NCI-H2196 (cell line): Measurements from ENCODE around the gene PROM1.
A peak's percentile ranks its signal among the peaks of the same experiment; 100 is the strongest.

ENCODE experiments used
- DNase-seq: peaks from one replicate; lab custom pipeline; 2025; ENCODE audit not compliant: unreplicated experiment; lab: John Stamatoyannopoulos, UW

Gene PROM1

DNA sequence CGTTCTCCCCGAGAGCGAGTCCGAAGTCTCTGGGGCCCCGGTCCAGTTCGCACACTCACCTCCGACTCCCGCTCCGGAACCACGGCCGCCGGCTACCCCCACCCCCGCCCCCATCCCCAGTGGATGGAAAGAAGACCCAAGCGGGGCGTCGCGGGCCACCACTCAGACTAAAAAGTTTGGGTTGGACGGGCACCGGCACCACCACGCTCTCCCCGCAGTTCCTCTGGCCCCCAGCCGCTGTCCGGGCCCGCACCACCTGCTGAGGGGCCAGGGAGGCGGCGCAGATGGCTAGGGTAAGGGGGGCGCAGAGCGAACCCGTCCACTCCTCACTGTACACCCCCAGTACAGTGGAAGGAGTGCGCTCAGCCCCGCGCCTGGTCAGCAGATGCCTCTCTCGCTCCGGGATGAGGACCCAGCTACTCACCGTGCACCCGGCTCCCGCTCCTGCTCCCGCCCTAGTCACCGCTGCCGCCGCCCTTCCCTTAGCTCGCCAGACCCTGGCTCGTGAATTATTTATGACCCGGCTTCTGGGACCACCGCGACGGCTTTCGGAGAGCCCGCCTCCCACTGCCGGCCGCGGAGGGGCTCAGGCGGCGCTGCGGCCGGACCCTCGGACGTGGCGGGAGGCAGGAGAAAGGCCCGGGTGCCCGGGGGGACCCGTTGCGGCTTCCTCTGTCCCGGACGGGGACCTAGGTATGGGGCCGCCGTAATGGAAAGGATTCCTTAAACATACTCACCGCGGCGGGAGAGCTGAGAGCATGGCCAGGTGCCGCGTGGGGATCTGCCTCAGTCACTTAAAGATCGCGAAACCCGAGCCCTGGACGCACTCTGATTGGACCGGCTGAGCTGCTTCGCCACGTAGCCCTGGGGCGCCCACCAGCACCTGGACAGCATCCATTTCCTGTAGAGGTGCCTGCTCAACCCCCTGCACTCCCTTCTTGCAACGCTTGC is at the start of gene PROM1:
Gene PROM1 (minus strand): TSS at position 783 of the 951 bp plus-strand sequence. CDS start 8,117 bp downstream, outside the sequence.
- peak; percentile 27 for DNase-seq

DNA sequence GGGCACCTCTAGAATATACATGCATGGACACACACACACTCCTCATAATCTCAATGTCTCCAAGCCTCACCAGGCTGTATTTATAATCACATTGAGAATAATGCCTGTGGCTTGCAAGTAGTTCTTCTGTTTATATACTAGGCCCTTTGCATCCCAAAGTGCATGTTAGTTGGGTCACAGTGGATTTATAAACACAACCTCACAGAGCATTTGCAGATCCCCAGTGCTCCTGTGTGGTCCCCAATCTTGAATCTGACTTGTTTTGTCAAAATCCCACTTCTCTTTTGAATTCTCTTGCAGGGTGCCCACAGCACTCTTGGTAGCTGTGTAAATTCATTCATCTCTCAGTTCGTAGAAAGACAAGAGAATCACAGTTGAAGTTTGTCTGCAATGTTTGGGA is 49.6 kb upstream of the PROM1 start:
- DNase-seq, result no peak

DNA sequence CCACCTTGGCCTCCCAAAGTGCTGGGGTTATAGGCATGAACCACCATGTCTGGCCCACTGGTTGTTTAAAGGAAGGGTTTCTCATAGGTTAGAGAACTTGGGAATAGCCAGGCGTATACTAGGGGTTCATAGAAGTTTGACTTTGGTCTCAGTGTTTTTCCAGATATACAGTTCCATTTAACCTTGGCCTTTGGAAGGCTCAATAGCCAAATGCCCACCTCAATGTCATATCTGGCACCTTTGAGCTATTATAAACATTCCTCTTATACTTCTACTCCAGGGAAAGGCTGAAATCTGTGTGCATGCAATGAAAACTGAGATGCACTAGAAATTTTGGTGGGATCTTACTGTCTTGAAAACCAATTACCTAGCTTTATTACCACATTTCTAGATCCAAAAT is 47.5 kb upstream of the PROM1 start:
- no peak for DNase-seq

DNA sequence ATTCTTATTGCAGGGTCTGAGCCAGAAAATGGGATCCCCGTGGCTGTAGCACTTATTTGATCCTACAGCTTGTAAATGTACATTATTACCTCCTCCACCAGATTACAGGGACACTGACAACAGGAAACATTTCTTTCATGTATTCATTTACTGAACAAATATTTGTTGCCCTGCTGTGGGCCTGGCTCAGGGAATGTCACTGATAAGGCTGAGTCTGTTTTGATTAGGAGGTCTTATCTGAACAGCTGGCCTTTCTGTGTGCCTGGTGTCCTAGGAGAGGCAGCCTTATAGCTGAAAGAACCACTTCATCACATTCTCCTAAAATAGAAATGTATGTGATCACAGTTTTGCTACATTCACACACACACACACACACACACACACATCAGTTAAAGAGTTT is 45.5 kb upstream of the PROM1 start:
- DNase-seq, result peak; percentile 33

DNA sequence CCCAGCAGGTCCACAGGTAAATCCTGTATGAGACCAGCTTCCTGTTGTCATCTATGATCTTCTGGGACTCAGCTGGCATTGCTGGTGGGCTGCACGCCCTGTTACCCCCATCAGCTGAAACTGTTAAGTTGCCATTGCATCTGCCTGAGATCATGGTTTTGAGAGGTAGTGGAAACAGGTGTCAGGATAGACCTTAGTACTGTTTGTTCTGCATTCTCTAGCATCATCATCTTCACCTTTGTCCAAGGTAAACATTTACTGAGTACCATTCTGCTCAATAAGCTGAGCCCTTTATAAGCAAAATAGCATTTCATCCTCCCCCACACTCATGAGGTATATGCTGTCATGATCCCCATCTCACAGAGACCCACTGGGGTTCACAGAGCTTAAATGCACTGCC is 42.9 kb upstream of the PROM1 start:
- DNase-seq, result no peak

- no peak for DNase-seq
These were observed 42.0 kb upstream of the PROM1 start for GRCh38 chr4:16125571-16126445.

DNA sequence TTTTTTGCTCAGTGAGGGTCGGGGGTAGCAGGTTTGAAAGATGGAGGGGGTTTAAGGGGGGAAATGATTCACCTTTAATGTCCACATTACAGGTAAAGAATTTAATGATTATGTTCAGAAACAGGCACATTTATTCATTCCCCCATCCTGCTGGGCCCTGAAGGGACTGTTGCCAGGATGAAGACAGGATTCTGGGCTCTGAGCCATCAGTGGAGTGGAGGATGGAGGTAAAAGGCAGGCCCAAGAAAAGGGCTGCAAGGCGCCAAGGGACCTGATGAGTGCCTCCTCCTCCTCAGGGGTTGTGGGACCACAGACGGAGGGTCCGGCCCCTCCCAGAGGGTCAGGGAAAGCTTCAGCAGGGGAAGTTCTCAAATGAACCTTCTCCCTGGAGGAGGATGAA is 40.4 kb upstream of the PROM1 start:
- DNase-seq, result peak; percentile 55

DNA sequence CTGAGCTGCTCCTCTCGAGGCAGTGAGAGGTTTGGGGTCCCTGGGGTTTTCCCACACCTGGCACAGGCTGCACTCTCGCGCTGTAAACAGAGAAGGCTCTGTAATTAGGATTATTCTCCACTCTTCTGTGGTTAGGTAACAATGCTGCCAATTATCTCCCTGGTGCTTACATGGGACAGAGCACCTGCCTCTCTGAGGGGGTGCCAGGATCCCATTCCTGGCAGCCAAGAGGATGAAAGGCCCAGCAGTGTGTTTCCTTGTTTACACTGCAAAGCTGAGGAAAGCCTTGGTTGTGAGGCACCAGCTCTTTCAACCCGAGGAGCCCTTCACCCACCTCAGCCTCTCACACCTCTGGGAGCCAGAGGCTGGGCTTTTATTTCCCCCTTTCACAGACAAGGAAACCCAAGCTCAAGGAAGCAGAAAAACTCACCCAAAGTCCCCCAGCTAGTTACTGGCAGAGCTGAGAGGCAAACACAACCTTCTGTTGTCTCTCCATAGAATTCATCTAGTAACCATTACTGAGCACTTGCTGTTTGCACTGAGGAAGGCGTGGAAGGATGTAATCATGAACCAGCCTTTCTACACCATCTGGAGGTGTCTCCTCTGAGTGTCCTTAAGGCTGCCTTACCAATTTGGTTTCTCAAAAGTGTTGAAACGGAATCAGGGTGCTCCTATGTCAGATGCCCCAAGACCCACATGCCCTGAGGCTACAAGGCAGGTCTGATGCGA is 39.7 kb upstream of the PROM1 start:
- DNase-seq, result peak; percentile 92

DNA sequence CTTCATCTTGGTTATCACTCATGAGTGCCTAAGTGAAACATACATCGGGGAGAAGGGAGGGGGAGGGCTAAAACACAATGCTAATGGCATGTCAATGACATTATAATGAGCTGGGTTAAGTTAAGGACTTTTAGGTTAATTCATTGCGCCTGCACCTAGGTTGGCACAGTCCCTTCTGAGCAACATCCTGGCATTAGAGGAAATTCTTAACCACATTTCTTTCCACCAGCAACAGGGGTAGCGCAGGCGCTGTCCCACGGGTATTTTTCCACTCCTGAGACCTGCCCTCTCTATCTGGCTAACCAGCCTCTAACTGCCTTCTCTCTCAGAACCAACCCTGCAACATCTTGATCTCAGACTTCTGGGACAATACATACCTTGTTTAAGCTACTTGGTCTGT is 39.0 kb upstream of the PROM1 start:
- no peak for DNase-seq

DNA sequence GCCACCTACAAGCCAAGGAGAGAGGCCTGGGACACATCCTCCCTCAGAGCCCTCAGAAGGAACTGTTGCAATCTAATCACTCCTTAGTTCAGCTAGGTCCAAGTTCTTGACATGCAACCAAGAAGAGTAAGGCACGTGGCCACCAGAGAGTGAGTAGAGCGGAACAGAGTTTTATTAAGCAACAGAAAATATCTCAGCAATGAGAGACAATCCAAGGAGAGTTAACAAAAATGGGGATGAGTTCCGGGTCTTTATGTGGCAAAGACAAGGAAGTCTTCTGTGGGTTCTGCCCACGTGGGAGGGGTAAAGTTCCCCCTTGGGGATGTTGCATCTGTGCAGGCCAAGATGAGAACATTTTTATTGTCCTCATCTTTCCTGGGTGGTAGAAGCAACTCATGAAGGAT is 38.5 kb upstream of the PROM1 start:
- no peak for DNase-seq

DNA sequence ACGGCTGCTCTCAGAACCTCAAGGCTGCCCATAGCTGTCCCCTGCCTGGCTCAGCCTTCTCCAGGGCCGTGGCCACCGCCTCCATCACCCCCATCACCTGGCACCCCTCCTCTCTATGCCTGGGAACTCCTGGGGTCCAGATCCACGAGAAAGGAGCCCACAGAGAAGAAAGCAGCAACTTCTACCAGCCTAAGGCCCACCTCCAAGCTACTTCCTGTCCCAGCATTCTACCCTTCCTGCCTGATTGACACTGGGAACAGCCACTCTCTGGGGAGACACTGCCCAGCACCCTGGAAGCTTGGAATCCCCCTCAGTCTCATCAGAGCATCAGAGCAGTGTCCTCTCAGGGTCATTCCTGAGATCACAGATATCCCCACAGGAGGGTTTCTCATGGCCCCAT is 36.9 kb upstream of the PROM1 start:
- no peak for DNase-seq

DNA sequence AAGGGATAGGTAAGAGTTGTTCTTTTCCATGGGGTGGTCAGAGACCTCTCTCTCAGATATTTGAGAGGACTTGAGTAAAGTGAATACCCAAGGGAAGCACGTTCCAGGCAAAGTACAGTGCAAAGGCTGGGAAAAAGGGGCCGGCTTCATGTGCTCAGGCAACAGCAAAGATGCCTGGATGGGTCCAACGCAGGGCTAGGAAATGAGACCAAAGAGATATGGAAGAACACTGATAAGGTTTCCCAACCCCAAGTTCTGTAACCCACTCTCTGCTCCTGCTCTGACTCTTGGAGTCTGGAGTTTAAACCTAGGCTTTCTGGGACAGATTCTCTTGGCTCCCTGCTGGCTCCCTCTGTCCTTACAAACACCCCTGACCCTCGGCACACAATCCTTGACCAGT is 36.2 kb upstream of the PROM1 start:
- DNase-seq, result no peak

DNA sequence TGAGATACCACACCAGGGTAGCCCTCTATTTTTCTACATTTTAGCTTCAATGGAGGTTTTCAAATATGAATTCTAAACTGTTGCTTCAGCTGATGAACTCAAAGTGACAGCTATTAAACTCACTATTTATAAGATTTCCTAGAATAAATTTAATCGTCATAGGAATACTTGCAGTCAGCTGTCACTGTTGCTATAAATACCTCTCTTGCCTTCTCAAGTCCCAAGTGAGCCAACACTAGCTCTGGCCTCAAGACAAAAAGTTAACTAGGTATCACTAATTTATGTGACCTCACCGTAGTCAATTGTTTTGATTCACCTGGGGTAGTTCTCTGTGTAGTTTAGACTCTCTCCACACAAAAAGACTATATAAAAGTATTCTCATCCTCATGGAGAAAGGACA is 34.3 kb upstream of the PROM1 start:
- no peak for DNase-seq

DNA sequence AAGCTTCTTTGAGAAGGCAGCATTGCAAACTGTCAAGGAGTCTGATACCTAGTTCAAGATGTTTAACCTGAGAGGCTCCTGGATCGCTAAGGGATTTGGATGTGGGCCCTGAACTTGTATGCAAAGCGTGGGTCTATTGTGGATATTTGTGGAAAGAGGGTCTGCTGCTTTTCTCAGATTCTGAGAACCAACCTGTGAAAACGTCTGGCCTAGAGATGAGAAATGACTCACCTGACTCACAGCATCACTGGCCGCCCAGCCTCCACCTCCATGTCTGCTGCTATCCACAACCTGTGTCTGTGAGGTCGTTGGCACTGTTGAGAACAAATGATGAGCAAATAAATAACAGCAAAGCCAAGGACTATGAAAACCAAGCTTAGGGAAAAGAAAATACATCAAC is 33.3 kb upstream of the PROM1 start:
- no peak for DNase-seq

DNA sequence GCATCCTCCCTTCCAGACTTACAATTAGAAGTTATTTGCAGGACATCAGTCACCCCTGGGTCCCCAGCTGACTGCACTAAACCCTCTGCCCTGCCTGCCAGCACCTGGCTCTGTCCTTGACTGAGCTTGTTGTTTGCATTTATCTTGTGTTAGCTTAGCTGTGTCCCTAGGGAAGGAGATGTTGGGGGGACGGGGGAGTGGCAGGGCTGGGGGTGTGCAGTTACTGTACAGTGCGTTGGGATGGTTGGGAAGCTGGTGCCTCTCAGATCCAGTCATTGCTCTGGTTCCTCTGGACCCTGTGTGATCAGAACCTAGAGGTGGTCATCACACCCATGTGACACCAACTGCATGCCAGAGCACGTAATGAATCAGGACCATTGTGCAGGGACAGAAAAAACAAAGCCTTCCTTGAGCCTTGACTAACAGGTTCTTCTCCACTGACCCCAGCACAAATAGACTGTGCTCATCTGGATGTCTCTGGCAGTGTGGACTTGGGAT is 32.7 kb upstream of the PROM1 start:
- DNase-seq, result no peak

DNA sequence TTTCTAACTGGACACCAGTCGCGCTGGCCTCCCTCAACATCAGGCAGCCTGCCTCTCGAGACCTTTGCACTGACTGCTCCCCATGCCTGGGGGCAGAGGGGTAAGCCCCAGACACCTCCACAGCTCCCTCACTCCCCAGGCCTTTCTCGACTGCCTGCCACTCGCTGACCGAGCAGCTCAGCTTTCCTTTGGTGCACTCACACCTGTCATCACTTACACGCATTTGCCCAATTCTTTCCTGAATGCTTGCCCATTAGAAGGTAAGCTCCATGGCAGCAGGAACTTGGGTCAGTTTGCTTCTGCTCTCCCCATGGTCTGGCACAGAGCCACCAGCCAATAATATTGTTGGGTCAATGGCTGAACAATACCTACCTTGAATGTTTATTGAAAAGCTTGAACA is 32.2 kb upstream of the PROM1 start:
- peak; percentile 30 for DNase-seq

DNA sequence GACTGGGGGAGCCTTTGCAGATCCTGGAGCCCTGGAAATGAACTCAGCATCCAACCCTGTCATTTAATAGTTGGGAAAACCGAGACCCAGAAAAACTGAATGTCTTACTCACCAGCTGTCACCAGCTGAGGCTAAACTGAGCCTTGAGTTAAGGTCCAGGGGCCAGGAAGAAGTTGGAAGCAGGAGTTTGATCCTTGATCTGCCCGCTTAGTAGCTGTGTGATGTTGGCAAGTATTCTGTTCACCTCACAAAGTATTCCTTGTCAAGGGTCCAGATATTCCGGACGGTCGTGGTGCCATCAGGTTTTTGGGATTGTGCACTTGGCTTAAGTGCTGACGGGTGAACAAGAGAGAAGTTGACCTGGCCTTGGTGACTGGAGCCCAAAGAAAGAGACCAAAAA is 30.7 kb upstream of the PROM1 start:
- DNase-seq, result no peak

DNA sequence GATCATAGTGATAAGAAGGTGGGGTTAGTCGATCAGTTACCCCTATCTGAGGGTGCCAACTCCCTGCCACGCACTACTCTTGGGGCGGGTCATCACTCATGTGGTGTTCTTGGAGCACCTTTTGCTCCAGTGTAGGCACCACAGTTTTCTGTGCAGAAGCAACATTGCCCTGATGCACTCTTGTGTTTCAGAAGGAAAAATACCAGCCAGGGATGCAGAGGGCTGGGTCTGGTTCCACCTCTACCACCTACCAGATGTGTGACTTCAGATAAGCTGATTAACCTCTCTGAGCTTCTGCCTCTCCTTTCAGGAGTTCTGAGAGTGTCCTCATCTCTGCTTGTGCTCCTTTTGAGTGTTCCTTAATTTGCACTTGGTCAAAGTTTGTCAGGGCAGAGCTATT is 29.9 kb upstream of the PROM1 start:
- no peak for DNase-seq

DNA sequence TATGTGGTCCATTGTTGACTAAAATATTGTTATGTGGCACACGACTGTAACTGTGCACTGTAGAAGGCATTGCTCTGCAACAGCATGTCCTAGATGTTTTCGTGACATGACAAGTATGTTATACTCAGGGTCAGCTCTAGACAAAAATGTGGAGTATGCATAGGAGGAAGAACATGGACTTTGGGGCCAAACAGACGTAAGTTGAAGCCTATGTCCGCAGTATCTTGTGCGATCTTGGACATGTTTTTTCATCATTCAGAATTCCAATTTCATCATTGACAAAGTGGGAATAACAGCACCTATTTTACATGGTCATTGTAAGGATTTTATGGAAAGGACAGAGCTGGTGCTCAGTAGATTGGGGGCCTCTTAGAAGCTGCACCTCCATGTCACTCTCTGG is 27.7 kb upstream of the PROM1 start:
- DNase-seq, result no peak

GRCh38 chr4:16110661-16111290 is 27.0 kb upstream of the PROM1 start:
- DNase-seq, result no peak

- DNase-seq, result no peak
These were observed 26.4 kb upstream of the PROM1 start for GRCh38 chr4:16110199-16110598.
